NB4 (cell line): ENCODE results near the gene KIAA1217.
"Not testable (repeated sequence)": the region's sequence is repeated elsewhere in the genome, so short reads cannot be mapped to it uniquely, and the experiment has no call there.

Experiments used
- DNase-seq: peaks from one replicate; pipeline ENCODE4 v3.0.0; 2010; ENCODE audit warnings: low read depth
- H3K4me3 ChIP-seq: one replicate; pipeline ENCODE4 v1.5.1; 2011; ENCODE audit warnings: mild to moderate bottlenecking, low read depth, low read length, moderate library complexity
- MAX ChIP-seq: IDR thresholded peaks from 2 replicates; pipeline ENCODE4 v1.6.1; 2011; ENCODE audit warnings: low read depth, low read length
- MYC ChIP-seq: IDR thresholded peaks from 2 replicates; pipeline ENCODE4 v1.6.1; 2011; ENCODE audit warnings: low read depth, low read length
- POLR2A ChIP-seq: IDR thresholded peaks from 2 replicates; pipeline ENCODE4 v1.6.1; 2011; ENCODE audit warnings: mild to moderate bottlenecking; ENCODE audit not compliant: insufficient read length; ENCODE audit errors: extremely low read depth
- TF ChIP-seq, protein P1 (sequence below): IDR thresholded peaks from one replicate; pipeline ENCODE4 v1.5.1; 2012; ENCODE audit warnings: low read depth, low read length

Gene KIAA1217

GRCh38 chr10:24344279-24344678, 135.3 kb downstream of the KIAA1217 start:
- peak; percentile 22 for DNase-seq
- H3K4me3 ChIP-seq = no peak overlapping the region
- TF ChIP-seq MAX (no peak), MYC (no peak), POLR2A (no peak)
- TF ChIP-seq, protein P1, sequence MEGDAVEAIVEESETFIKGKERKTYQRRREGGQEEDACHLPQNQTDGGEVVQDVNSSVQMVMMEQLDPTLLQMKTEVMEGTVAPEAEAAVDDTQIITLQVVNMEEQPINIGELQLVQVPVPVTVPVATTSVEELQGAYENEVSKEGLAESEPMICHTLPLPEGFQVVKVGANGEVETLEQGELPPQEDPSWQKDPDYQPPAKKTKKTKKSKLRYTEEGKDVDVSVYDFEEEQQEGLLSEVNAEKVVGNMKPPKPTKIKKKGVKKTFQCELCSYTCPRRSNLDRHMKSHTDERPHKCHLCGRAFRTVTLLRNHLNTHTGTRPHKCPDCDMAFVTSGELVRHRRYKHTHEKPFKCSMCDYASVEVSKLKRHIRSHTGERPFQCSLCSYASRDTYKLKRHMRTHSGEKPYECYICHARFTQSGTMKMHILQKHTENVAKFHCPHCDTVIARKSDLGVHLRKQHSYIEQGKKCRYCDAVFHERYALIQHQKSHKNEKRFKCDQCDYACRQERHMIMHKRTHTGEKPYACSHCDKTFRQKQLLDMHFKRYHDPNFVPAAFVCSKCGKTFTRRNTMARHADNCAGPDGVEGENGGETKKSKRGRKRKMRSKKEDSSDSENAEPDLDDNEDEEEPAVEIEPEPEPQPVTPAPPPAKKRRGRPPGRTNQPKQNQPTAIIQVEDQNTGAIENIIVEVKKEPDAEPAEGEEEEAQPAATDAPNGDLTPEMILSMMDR = no peak

GRCh38 chr10:24344695-24345463, 135.9 kb downstream of the KIAA1217 start:
- H3K4me3 ChIP-seq = no peak overlapping the region
- TF ChIP-seq, protein P1 = no peak
- no peak for TF ChIP-seq POLR2A
- DNase-seq = no peak

DNA sequence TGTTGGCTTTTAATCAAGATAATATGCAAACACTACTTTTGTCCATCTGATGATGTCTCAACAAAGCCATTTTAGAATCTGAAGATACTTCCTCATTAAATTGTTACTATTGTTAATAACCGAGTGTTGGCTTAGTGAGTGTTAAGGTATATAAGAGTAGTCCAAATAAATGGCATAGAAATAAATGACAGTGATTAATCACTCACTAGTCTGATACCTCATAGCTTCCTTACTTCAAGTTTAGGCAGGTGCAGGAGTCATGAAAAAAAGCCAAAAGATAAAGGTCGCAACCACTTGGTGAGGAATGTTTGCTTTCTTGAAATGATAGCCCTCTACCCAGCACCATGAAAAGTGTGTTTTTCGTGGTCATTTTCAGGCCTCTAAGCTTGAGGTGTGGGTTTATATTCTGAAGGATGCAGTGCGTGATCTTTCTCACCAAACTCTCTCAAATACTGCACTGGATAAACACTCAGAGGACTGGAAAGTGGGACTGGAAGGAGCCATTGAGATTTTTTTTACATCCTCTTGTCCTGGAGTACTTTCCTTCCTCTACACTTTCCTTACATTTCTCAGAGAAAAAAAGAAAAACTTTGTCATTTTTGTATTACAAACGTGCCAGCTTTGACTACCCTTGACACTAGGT, 138.1 kb downstream of the KIAA1217 start:
- TF ChIP-seq MYC = no peak
- no peak for TF ChIP-seq MAX
- TF ChIP-seq, protein P1 = no peak
- TF ChIP-seq POLR2A = no peak
- DNase-seq = no peak
- no peak overlapping the region for H3K4me3 ChIP-seq

GRCh38 chr10:24349379-24350001, 140.6 kb downstream of the KIAA1217 start:
- no peak overlapping the region for H3K4me3 ChIP-seq
- DNase-seq = no peak
- TF ChIP-seq, protein P1 = no peak
- TF ChIP-seq POLR2A = no peak
- no peak for TF ChIP-seq MAX
- TF ChIP-seq MYC = no peak

GRCh38 chr10:24350070-24350921, 141.4 kb downstream of the KIAA1217 start:
- TF ChIP-seq MAX = no peak
- TF ChIP-seq POLR2A = no peak
- TF ChIP-seq MYC = no peak
- TF ChIP-seq, protein P1 = no peak
- DNase-seq = no peak
- no peak overlapping the region for H3K4me3 ChIP-seq

- H3K4me3 ChIP-seq, DNase-seq: not testable (repeated sequence)
Measured at GRCh38 chr10:24350922-24351225, 141.9 kb downstream of the KIAA1217 start.
